ENCODE results near the gene FGF7. TPM values are rescaled to one million over a fixed set of nuclear protein-coding genes. Genes with fewer than 3 reads are reported as not detected.
"Not testable (repeated sequence)": the region's sequence is repeated elsewhere in the genome, so short reads cannot be mapped to it uniquely, and the experiment has no call there.

Gene FGF7
- total RNA-seq, 1 donor from 2014 or later = 0.04 TPM

- ChIA-PET CTCF (interaction anchor here (0.9 to 1.5 kb wide), 3 partner anchors 50 to 611 kb away, joined by 3 read pairs; no protein-coding TSS in a partner anchor), POLR2A (interaction anchor here (0.5 kb wide), 1 partner anchor 674 kb away, joined by 8 read pairs; no protein-coding TSS in a partner anchor)
- no peak overlapping the region for H3K27ac Mint-ChIP-seq
Observed at GRCh38 chr15:49471733-49472132, 48.7 kb downstream of the FGF7 start.

GRCh38 chr15:49472338-49472737, 49.3 kb downstream of the FGF7 start:
- Mint-ChIP-seq H3K4me1 (no peaks in the 10 kb centered on the region), H3K27me3 (no peaks in the 10 kb centered on the region), H3K4me3 (no peak overlapping the region), H3K9me3 (no peaks in the 10 kb centered on the region), H3K27ac (no peak overlapping the region), H3K36me3 (ENCODE audit: low read depth) (no peaks in the 10 kb centered on the region)
- no peak for ATAC-seq (ENCODE audit: low read depth)
- intact Hi-C loops (cut with micrococcal nuclease) = no loop called here
- ChIA-PET CTCF (interaction anchor here (1.5 kb wide), 1 partner anchor 612 kb away, joined by 3 read pairs; no protein-coding TSS in a partner anchor), POLR2A (no interaction called here)
- TF ChIP-seq CTCF (IDR thresholded peaks at IDR 0.05) = no peak
- no peak for DNase-seq

More at GRCh38 chr15:49471733-49472132, 48.7 kb downstream of the FGF7 start:
- DNase-seq = no peak
- no peak for ATAC-seq (ENCODE audit: low read depth)
- H3K27me3 Mint-ChIP-seq = no peaks in the 10 kb centered on the region
- TF ChIP-seq CTCF (IDR thresholded peaks at IDR 0.05) = no peak
- no peak overlapping the region for H3K4me3 Mint-ChIP-seq
- intact Hi-C loops (cut with micrococcal nuclease) = loop anchor here (2.0 kb wide), 1 partner anchor 531 kb away; no protein-coding TSS in a partner anchor
- no peaks in the 10 kb centered on the region for H3K9me3 Mint-ChIP-seq
- no peaks in the 10 kb centered on the region for H3K36me3 Mint-ChIP-seq (ENCODE audit: low read depth)
- H3K4me1 Mint-ChIP-seq = no peaks in the 10 kb centered on the region

- no peaks in the 10 kb centered on the region for H3K9me3 Mint-ChIP-seq
- H3K4me1 Mint-ChIP-seq = no peaks in the 10 kb centered on the region
- no peak overlapping the region for H3K4me3 Mint-ChIP-seq
- no peaks in the 10 kb centered on the region for H3K27me3 Mint-ChIP-seq
- ATAC-seq (ENCODE audit: low read depth) = no peak
- intact Hi-C loops (cut with micrococcal nuclease) = no loop called here
- no peak for TF ChIP-seq CTCF (IDR thresholded peaks at IDR 0.05)
- CTCF ChIA-PET = no interaction called here
- POLR2A ChIA-PET = no interaction called here
- H3K27ac Mint-ChIP-seq = no peak overlapping the region
- no peaks in the 10 kb centered on the region for H3K36me3 Mint-ChIP-seq (ENCODE audit: low read depth)
- DNase-seq = no peak
Observed at GRCh38 chr15:49473031-49473430, 50.0 kb downstream of the FGF7 start.

- intact Hi-C loops (cut with micrococcal nuclease); H3K27me3 Mint-ChIP-seq; H3K36me3 Mint-ChIP-seq (ENCODE audit: low read depth); ATAC-seq (ENCODE audit: low read depth); CTCF ChIA-PET; H3K4me1 Mint-ChIP-seq; H3K4me3 Mint-ChIP-seq; H3K27ac Mint-ChIP-seq; H3K9me3 Mint-ChIP-seq; POLR2A ChIA-PET; DNase-seq: not testable (repeated sequence)
Observed at GRCh38 chr15:49478021-49478420, 55.0 kb downstream of the FGF7 start.

- H3K36me3 Mint-ChIP-seq (ENCODE audit: low read depth); H3K27me3 Mint-ChIP-seq; H3K9me3 Mint-ChIP-seq; intact Hi-C loops (cut with micrococcal nuclease); H3K4me3 Mint-ChIP-seq; ATAC-seq (ENCODE audit: low read depth); H3K27ac Mint-ChIP-seq; H3K4me1 Mint-ChIP-seq; DNase-seq; CTCF ChIA-PET; POLR2A ChIA-PET: not testable (repeated sequence)
Observed at GRCh38 chr15:49478982-49479381, 55.9 kb downstream of the FGF7 start.

GRCh38 chr15:49485401-49485800, 62.4 kb downstream of the FGF7 start:
- POLR2A ChIA-PET; DNase-seq; H3K27ac Mint-ChIP-seq; intact Hi-C loops (cut with micrococcal nuclease); H3K9me3 Mint-ChIP-seq; H3K36me3 Mint-ChIP-seq (ENCODE audit: low read depth); H3K4me1 Mint-ChIP-seq; ATAC-seq (ENCODE audit: low read depth); CTCF ChIA-PET; H3K27me3 Mint-ChIP-seq; H3K4me3 Mint-ChIP-seq: not testable (repeated sequence)

- Mint-ChIP-seq H3K4me1 (no peaks in the 10 kb centered on the region), H3K36me3 (ENCODE audit: low read depth) (no peaks in the 10 kb centered on the region), H3K27ac (no peak overlapping the region), H3K27me3 (peaks cover 4% of the 10 kb centered on the region), H3K9me3 (no peaks in the 10 kb centered on the region), H3K4me3 (no peak overlapping the region)
- TF ChIP-seq CTCF (IDR thresholded peaks at IDR 0.05) = no peak
- ATAC-seq (ENCODE audit: low read depth) (no peak), DNase-seq (no peak)
- intact Hi-C loops (cut with micrococcal nuclease) = no loop called here
- ChIA-PET POLR2A (no interaction called here), CTCF (no interaction called here)
Observed at GRCh38 chr15:49490966-49491365, 67.9 kb downstream of the FGF7 start.
